Activated CD4-positive, alpha-beta memory T cell treated with anti-CD3 and anti-CD28 coated beads for 36 hours (primary cell): ENCODE results near the gene NOLC1. TPM values are rescaled to one million over a fixed set of nuclear protein-coding genes. Genes with fewer than 3 reads are reported as not detected.

Source experiments
- total RNA-seq, 2 experiments: library from RNA; stranded (reverse); gene quantifications; one replicate each; pipeline ENCODE4 v1.2.3, GENCODE V29; 2021

The NOLC1 gene
- total RNA-seq, 2 experiments from 2014 or later, result 165 to 168 TPM

Other genes with a start within 250 kb of the NOLC1 start
- gene ARMH3, start 96.2 kb upstream of the NOLC1 start, total RNA-seq, result 10 to 100 TPM; 16.1 to 18.8 TPM
- 10 to 100 TPM; 22.3 TPM for gene HPS6, start 87.0 kb upstream of the NOLC1 start, total RNA-seq
- 10 to 100 TPM; 48.1 to 48.8 TPM for gene LDB1, start 32.0 kb upstream of the NOLC1 start, total RNA-seq
- gene PPRC1, start 19.3 kb upstream of the NOLC1 start, total RNA-seq, result 10 to 100 TPM; 59.1 to 65.9 TPM
- under 1 TPM; 0.21 to 0.56 TPM for gene ELOVL3, start 73.9 kb downstream of the NOLC1 start, total RNA-seq
- 1 to 10 TPM; 1.1 to 1.4 TPM for gene PITX3, start 89.1 kb downstream of the NOLC1 start, total RNA-seq
- gene GBF1, start 93.1 kb downstream of the NOLC1 start, total RNA-seq, result 10 to 100 TPM; 42.2 to 44.0 TPM
- gene NFKB2, start 243.3 kb downstream of the NOLC1 start, total RNA-seq, result 100 to 1,000 TPM; 241 to 242 TPM